HepG2 (cell line): ENCODE measurements around the gene YY1. TPM values are rescaled to one million over a fixed set of nuclear protein-coding genes. Genes with fewer than 3 reads are reported as not detected.

Source experiments
- CSRNP1 ChIP-seq: sonication (generic); formaldehyde crosslinking; IDR thresholded peaks from 2 replicates; pipeline ENCODE4 v1.8.1; 2023; ENCODE audit warnings: mild to moderate bottlenecking, missing genetic modification reagents
- DMAP1 ChIP-seq: IDR thresholded peaks from 2 replicates; pipeline ENCODE4 v1.6.1; 2016
- EHMT2 ChIP-seq: fragments of 200-600 bp; sonication (generic); IDR thresholded peaks from 2 replicates; pipeline ENCODE4 v1.7.0; 2017; ENCODE audit warnings: antibody characterized with exemption, low read depth, low read length, borderline replicate concordance
- GLMP ChIP-seq: sonication (generic); formaldehyde crosslinking; IDR thresholded peaks from 2 replicates; pipeline ENCODE4 v1.9.0; 2021; ENCODE audit warnings: missing genetic modification reagents, mild to moderate bottlenecking, borderline replicate concordance
- HDAC1 ChIP-seq: sonication (generic); formaldehyde crosslinking; IDR thresholded peaks from 2 replicates; pipeline ENCODE4 v1.5.1; 2020; ENCODE audit warnings: mild to moderate bottlenecking, missing genetic modification reagents
- HDAC6 ChIP-seq: fragments of 200-600 bp; sonication (generic); IDR thresholded peaks from 2 replicates; pipeline ENCODE4 v1.7.0; 2017; ENCODE audit warnings: mild to moderate bottlenecking, antibody characterized with exemption, low read length, low read depth
- IRF2 ChIP-seq: IDR thresholded peaks from 2 replicates; pipeline ENCODE4 v1.6.1; 2018; ENCODE audit warnings: missing genetic modification reagents, missing compliant biosample characterization
- MAFK ChIP-seq, 2 experiments: IDR thresholded peaks in 1 of 2; conservative IDR thresholded peaks in 1 of 2; 2 replicates each; pipeline ENCODE4 v1.6.1; 2011; ENCODE audit warnings: improper control_type of control experiment in 2 of 2, low read length in 2 of 2
- MXD3 ChIP-seq: IDR thresholded peaks from 2 replicates; pipeline ENCODE4 v1.6.1; 2016; ENCODE audit warnings: mild to moderate bottlenecking, missing biosample characterization, missing genetic modification reagents
- PPARG ChIP-seq: conservative IDR thresholded peaks from 2 replicates; pipeline ENCODE4 v1.6.1; 2016; ENCODE audit warnings: missing biosample characterization, missing genetic modification reagents
- RAD51 ChIP-seq: fragments of 450-650 bp; IDR thresholded peaks from 2 replicates; pipeline ENCODE4 v1.6.1; 2016; ENCODE audit warnings: borderline replicate concordance
- RNF219 ChIP-seq: sonication (generic); formaldehyde crosslinking; IDR thresholded peaks from 2 replicates; pipeline ENCODE4 v1.5.0; 2020; ENCODE audit warnings: mild to moderate bottlenecking, missing genetic modification reagents
- SMAD9 ChIP-seq: sonication (generic); formaldehyde crosslinking; IDR thresholded peaks from 2 replicates; pipeline ENCODE4 v1.5.1; 2020; ENCODE audit warnings: mild to moderate bottlenecking, missing genetic modification reagents
- SNAI1 ChIP-seq: sonication (generic); formaldehyde crosslinking; IDR thresholded peaks from 2 replicates; pipeline ENCODE4 v1.5.0; 2020; ENCODE audit warnings: mild to moderate bottlenecking, missing genetic modification reagents, borderline replicate concordance
- SOX5 ChIP-seq: IDR thresholded peaks from 2 replicates; pipeline ENCODE4 v1.6.1; 2016; ENCODE audit warnings: borderline replicate concordance
- SP5 ChIP-seq: IDR thresholded peaks from 2 replicates; pipeline ENCODE4 v1.6.1; 2016; ENCODE audit warnings: low read depth, borderline replicate concordance
- TAF1 ChIP-seq: sonication (generic); formaldehyde crosslinking; IDR thresholded peaks from 2 replicates; pipeline ENCODE4 v1.4.0; 2020; ENCODE audit warnings: missing genetic modification reagents
- ZFP41 ChIP-seq: sonication (generic); formaldehyde crosslinking; IDR thresholded peaks from 2 replicates; pipeline ENCODE4 v1.4.0; 2020; ENCODE audit warnings: mild to moderate bottlenecking, missing genetic modification reagents, borderline replicate concordance
- ZNF572 ChIP-seq: sonication (generic); formaldehyde crosslinking; IDR thresholded peaks from 2 replicates; pipeline ENCODE4 v1.5.1; 2020; ENCODE audit warnings: mild to moderate bottlenecking, missing genetic modification reagents
- ZNF577 ChIP-seq: sonication (generic); formaldehyde crosslinking; IDR thresholded peaks from 2 replicates; pipeline ENCODE4 v1.4.0; 2020; ENCODE audit warnings: mild to moderate bottlenecking, low read depth, missing genetic modification reagents, borderline replicate concordance
- ZNF619 ChIP-seq: sonication (generic); formaldehyde crosslinking; IDR thresholded peaks from 2 replicates; pipeline ENCODE4 v1.4.0; 2020; ENCODE audit warnings: mild to moderate bottlenecking, missing genetic modification reagents
- ZNF709 ChIP-seq: sonication (generic); formaldehyde crosslinking; IDR thresholded peaks from 2 replicates; pipeline ENCODE4 v1.5.0; 2020; ENCODE audit warnings: mild to moderate bottlenecking, missing genetic modification reagents
- ZXDC ChIP-seq: sonication (generic); formaldehyde crosslinking; IDR thresholded peaks from 2 replicates; pipeline ENCODE4 v1.5.0; 2020; ENCODE audit warnings: mild to moderate bottlenecking, missing genetic modification reagents
- polyA plus RNA-seq, 8 experiments: library from polyadenylated mRNA; depleted of rRNA in 3 of 8; stranded (reverse) in 7 of 8; unstranded in 1 of 8; fragments of >200 nt; fragmentation: Illumina TruSeq in 4 of 8; extraction: Trizol in 4 of 8; gene quantifications; 2 replicates each; pipeline versions ENCODE4 v1.2.1 to v1.2.3, GENCODE V29; 2011 to 2016; ENCODE audit warnings: low read depth in 4 of 8, missing spikeins in 1 of 8, mixed read lengths in 1 of 8; ENCODE audit not compliant: insufficient read depth in 1 of 8
- total RNA-seq, 5 experiments: library from RNA; depleted of rRNA; stranded (reverse); fragments of >200 nt; fragmentation: Illumina TruSeq; extraction: Trizol; gene quantifications; 2 replicates each; pipeline ENCODE4 v1.2.3, GENCODE V29; 2016; ENCODE audit warnings: low read depth in 1 of 5

The YY1 gene
- total and polyA plus RNA-seq, 2 of the 13 experiments (the other 11 are each of a cell fraction or from before 2014, with no cell fraction given) = 29.4 to 68.1 TPM

- TF ChIP-seq MXD3 (CRISPR knock-in tag) = no peak
- no peak for TF ChIP-seq HDAC6
- no peak for TF ChIP-seq ZXDC
- peak; percentile 27 for TF ChIP-seq DMAP1 (CRISPR knock-in tag)
- TF ChIP-seq IRF2 (CRISPR knock-in tag) = peak; percentile 50; the same call in 1 of the 2 replicates
- no peak for TF ChIP-seq MAFK (conservative IDR thresholded peaks at IDR 0.05 in 1 of 2, IDR thresholded peaks at IDR 0.05 in 1 of 2; ENCODE audit: low read length in 2 of 2)
- TF ChIP-seq ZNF709 (CRISPR knock-in tag) = no peak
- TF ChIP-seq RAD51 = no peak
- no peak for TF ChIP-seq PPARG (CRISPR knock-in tag)
- TF ChIP-seq SOX5 (CRISPR knock-in tag) = peak; percentile 23; the same call in 1 of the 2 replicates
- no peak for TF ChIP-seq RNF219
- peak; percentile 47 for TF ChIP-seq SP5 (CRISPR knock-in tag)
- no peak for TF ChIP-seq SNAI1 (CRISPR knock-in tag)
- TF ChIP-seq EHMT2 = no peak
- peak; percentile 73 for TF ChIP-seq TAF1
- TF ChIP-seq SMAD9 (CRISPR knock-in tag) = no peak
- no peak for TF ChIP-seq GLMP (CRISPR knock-in tag)
- no peak for TF ChIP-seq ZNF572
- no peak; the same call in 1 of the 2 replicates for TF ChIP-seq HDAC1 (CRISPR knock-in tag)
- TF ChIP-seq ZFP41 (CRISPR knock-in tag) = no peak
- TF ChIP-seq CSRNP1 (CRISPR knock-in tag) = no peak
- no peak for TF ChIP-seq ZNF619
- TF ChIP-seq ZNF577 (CRISPR knock-in tag) = no peak
Observed at GRCh38 chr14:100238419-100239210, at the start of gene YY1 (continued).
